GM19043 (cell line): ENCODE measurements around the gene NDUFB6.
A peak's percentile ranks its signal among the peaks of the same experiment; 100 is the strongest.
"Not testable (repeated sequence)": the region's sequence is repeated elsewhere in the genome, so short reads cannot be mapped to it uniquely, and the experiment has no call there.

Source experiments
- ATAC-seq: cut with Tn5 transposase; IDR thresholded peaks from one replicate; pipeline ENCODE4 v1.9.1; 2021; ENCODE audit warnings: low read depth; ENCODE audit not compliant: unreplicated experiment

The NDUFB6 gene

GRCh38 chr9:32572900-32573523, at the start of gene NDUFB6:
TSS of gene NDUFB6 (minus strand) at chr9:32573159. CDS start at chr9:32573060, 99 bp downstream.
- peak; percentile 80 for ATAC-seq

- ATAC-seq: no peak
Observed at GRCh38 chr9:32618261-32618660, 45.3 kb upstream of the NDUFB6 start.

GRCh38 chr9:32606811-32607210, 33.9 kb upstream of the NDUFB6 start:
- ATAC-seq: no peak

- peak; percentile 83 for ATAC-seq
Observed at GRCh38 chr9:32603914-32604852, 31.2 kb upstream of the NDUFB6 start.

GRCh38 chr9:32599021-32599420, 26.1 kb upstream of the NDUFB6 start:
- not testable (repeated sequence) for ATAC-seq

- ATAC-seq: no peak
Observed at GRCh38 chr9:32596936-32597335, 24.0 kb upstream of the NDUFB6 start.

- no peak for ATAC-seq
Observed at GRCh38 chr9:32596096-32596865, 23.3 kb upstream of the NDUFB6 start.

- ATAC-seq: no peak
Observed at GRCh38 chr9:32590898-32591297, 17.9 kb upstream of the NDUFB6 start.

- no peak for ATAC-seq
Observed at GRCh38 chr9:32590476-32590875, 17.5 kb upstream of the NDUFB6 start.

- peak; percentile 75 for ATAC-seq
Observed at GRCh38 chr9:32589083-32589723, 16.2 kb upstream of the NDUFB6 start.

GRCh38 chr9:32587901-32588300, 14.9 kb upstream of the NDUFB6 start:
- no peak for ATAC-seq

- no peak for ATAC-seq
Observed at GRCh38 chr9:32584784-32585183, 11.8 kb upstream of the NDUFB6 start.

- ATAC-seq: no peak
Observed at GRCh38 chr9:32581512-32582143, 8.7 kb upstream of the NDUFB6 start.

- ATAC-seq: no peak
Observed at GRCh38 chr9:32580631-32581300, 7.8 kb upstream of the NDUFB6 start.

- ATAC-seq: no peak
Observed at GRCh38 chr9:32579706-32580331, 6.9 kb upstream of the NDUFB6 start.

- no peak for ATAC-seq
Observed at GRCh38 chr9:32578976-32579375, 6.0 kb upstream of the NDUFB6 start.

GRCh38 chr9:32577316-32577715, 4.4 kb upstream of the NDUFB6 start:
- ATAC-seq: no peak

- no peak for ATAC-seq
Observed at GRCh38 chr9:32574858-32575257, 1.9 kb upstream of the NDUFB6 start.

- ATAC-seq: no peak
Observed at GRCh38 chr9:32573821-32574220, 862 bp upstream of the NDUFB6 start.
